ENCODE data around the gene ABCA2. TPM values are rescaled to one million over a fixed set of nuclear protein-coding genes. Genes with fewer than 3 reads are reported as not detected.

The ABCA2 gene
- total RNA-seq, 1 donor, result 20.3 TPM

GRCh38 chr9:137014776-137015539, 13.1 kb downstream of the ABCA2 start:
- H3K4me3 ChIP-seq (ENCODE audit: insufficient read depth, low read length), result no peak overlapping the region
- H4K20me1 ChIP-seq (ENCODE audit: insufficient read depth, low read length), result no peaks in the 10 kb centered on the region
- no peaks in the 10 kb centered on the region for H3K4me1 ChIP-seq (ENCODE audit: insufficient read depth, low read length)
- H3K36me3 ChIP-seq (ENCODE audit: insufficient read depth, low read length), result no peaks in the 10 kb centered on the region
- no peaks in the 10 kb centered on the region for H3K9me3 ChIP-seq (ENCODE audit: low read depth, low read length)
- H2AFZ ChIP-seq (ENCODE audit: low read length), result no peak overlapping the region
- H3K27me3 ChIP-seq (ENCODE audit: insufficient read depth, low read length), result no peaks in the 10 kb centered on the region
- no peak overlapping the region for H3K27ac ChIP-seq (ENCODE audit: low read depth, low read length)
- TF ChIP-seq CTCF (IDR thresholded peaks at IDR 0.05; ENCODE audit: extremely low read depth, low read depth, low read length), result no peak
- no peak overlapping the region for H3K4me2 ChIP-seq (ENCODE audit: insufficient read depth, low read length)
- no peak for DNase-seq (ENCODE audit: insufficient read length, low spot score, missing footprints)
- H3K79me2 ChIP-seq (ENCODE audit: insufficient read depth, low read length), result no peaks in the 10 kb centered on the region

GRCh38 chr9:137014166-137014565, 13.9 kb downstream of the ABCA2 start:
- H3K27ac ChIP-seq (ENCODE audit: low read depth, low read length), result no peak overlapping the region
- H3K79me2 ChIP-seq (ENCODE audit: insufficient read depth, low read length), result no peaks in the 10 kb centered on the region
- no peaks in the 10 kb centered on the region for H3K9me3 ChIP-seq (ENCODE audit: low read depth, low read length)
- H3K4me1 ChIP-seq (ENCODE audit: insufficient read depth, low read length), result no peaks in the 10 kb centered on the region
- H3K4me3 ChIP-seq (ENCODE audit: insufficient read depth, low read length), result no peak overlapping the region
- H3K4me2 ChIP-seq (ENCODE audit: insufficient read depth, low read length), result no peak overlapping the region
- TF ChIP-seq CTCF (IDR thresholded peaks at IDR 0.05; ENCODE audit: extremely low read depth, low read depth, low read length), result no peak
- no peaks in the 10 kb centered on the region for H3K36me3 ChIP-seq (ENCODE audit: insufficient read depth, low read length)
- no peak overlapping the region for H2AFZ ChIP-seq (ENCODE audit: low read length)
- no peak for DNase-seq (ENCODE audit: insufficient read length, low spot score, missing footprints)
- H4K20me1 ChIP-seq (ENCODE audit: insufficient read depth, low read length), result no peaks in the 10 kb centered on the region
- no peaks in the 10 kb centered on the region for H3K27me3 ChIP-seq (ENCODE audit: insufficient read depth, low read length)

GRCh38 chr9:137013571-137013940, 14.5 kb downstream of the ABCA2 start:
- no peak for TF ChIP-seq CTCF (IDR thresholded peaks at IDR 0.05; ENCODE audit: extremely low read depth, low read depth, low read length)
- no peaks in the 10 kb centered on the region for H3K36me3 ChIP-seq (ENCODE audit: insufficient read depth, low read length)
- no peaks in the 10 kb centered on the region for H3K27me3 ChIP-seq (ENCODE audit: insufficient read depth, low read length)
- H4K20me1 ChIP-seq (ENCODE audit: insufficient read depth, low read length), result no peaks in the 10 kb centered on the region
- no peaks in the 10 kb centered on the region for H3K4me1 ChIP-seq (ENCODE audit: insufficient read depth, low read length)
- H3K9me3 ChIP-seq (ENCODE audit: low read depth, low read length), result no peaks in the 10 kb centered on the region
- H3K4me3 ChIP-seq (ENCODE audit: insufficient read depth, low read length), result no peak overlapping the region
- DNase-seq (ENCODE audit: insufficient read length, low spot score, missing footprints), result peak; percentile 88
- no peak overlapping the region for H3K27ac ChIP-seq (ENCODE audit: low read depth, low read length)
- H3K4me2 ChIP-seq (ENCODE audit: insufficient read depth, low read length), result no peak overlapping the region
- H3K79me2 ChIP-seq (ENCODE audit: insufficient read depth, low read length), result no peaks in the 10 kb centered on the region
- H2AFZ ChIP-seq (ENCODE audit: low read length), result no peak overlapping the region

- no peak overlapping the region for H2AFZ ChIP-seq (ENCODE audit: low read length)
- no peaks in the 10 kb centered on the region for H4K20me1 ChIP-seq (ENCODE audit: insufficient read depth, low read length)
- no peak overlapping the region for H3K27ac ChIP-seq (ENCODE audit: low read depth, low read length)
- no peaks in the 10 kb centered on the region for H3K27me3 ChIP-seq (ENCODE audit: insufficient read depth, low read length)
- H3K4me2 ChIP-seq (ENCODE audit: insufficient read depth, low read length), result no peak overlapping the region
- H3K79me2 ChIP-seq (ENCODE audit: insufficient read depth, low read length), result no peaks in the 10 kb centered on the region
- H3K36me3 ChIP-seq (ENCODE audit: insufficient read depth, low read length), result no peaks in the 10 kb centered on the region
- no peak for TF ChIP-seq CTCF (IDR thresholded peaks at IDR 0.05; ENCODE audit: extremely low read depth, low read depth, low read length)
- DNase-seq (ENCODE audit: insufficient read length, low spot score, missing footprints), result no peak
- no peaks in the 10 kb centered on the region for H3K9me3 ChIP-seq (ENCODE audit: low read depth, low read length)
- no peaks in the 10 kb centered on the region for H3K4me1 ChIP-seq (ENCODE audit: insufficient read depth, low read length)
- H3K4me3 ChIP-seq (ENCODE audit: insufficient read depth, low read length), result no peak overlapping the region
Observed at GRCh38 chr9:137012694-137013570, 15.1 kb downstream of the ABCA2 start.
